SK-N-SH (cell line): ENCODE results near the gene USP22. TPM values are rescaled to one million over a fixed set of nuclear protein-coding genes. Genes with fewer than 3 reads are reported as not detected.

ENCODE experiments used
- CTCF ChIA-PET: fragments of 300-600, 350-600 bp; formaldehyde crosslinking; extraction: SDS; loops from one replicate; lab custom pipeline; 2021; lab: Yijun Ruan, JAX
- POLR2A ChIA-PET: fragments of 350-600 bp; sonication (Branson Sonifier 250); formaldehyde crosslinking; extraction: SDS; loops from one replicate; lab custom pipeline; 2020; ENCODE audit warnings: antibody characterized with exemption, inconsistent platforms; lab: Yijun Ruan, JAX
- DNase-seq: peaks from one replicate; pipeline ENCODE4 v3.0.0; 2012
- H2AFZ ChIP-seq: fragments of 200-600 bp; sonication (generic); 2 replicates; pipeline ENCODE4 v1.8.1; 2016; ENCODE audit warnings: antibody characterized with exemption, mild to moderate bottlenecking, low read depth
- H3F3A ChIP-seq: fragments of 200-600 bp; sonication (generic); replicated peaks from 2 replicates; pipeline ENCODE3; 2016; ENCODE audit warnings: antibody characterized with exemption, mild to moderate bottlenecking; ENCODE audit not compliant: insufficient read depth
- H3K27ac ChIP-seq, 2 experiments: fragments of 200-500 bp in 1 of 2; fragments of 200-600 bp in 1 of 2; sonication (Bioruptor generic) in 1 of 2; sonication (generic), shearing (Covaris generic) in 1 of 2; 2 replicates each; pipeline versions ENCODE4 v1.5.1 to v1.6.1; 2014 to 2016; ENCODE audit warnings: low read depth in 2 of 2, inconsistent platforms in 1 of 2, low read length in 1 of 2, mild to moderate bottlenecking in 1 of 2, mixed read lengths in 1 of 2
- H3K27me3 ChIP-seq: fragments of 200-600 bp; sonication (generic), shearing (Covaris generic); 2 replicates; pipeline ENCODE4 v1.6.1; 2016; ENCODE audit warnings: mixed run types; ENCODE audit not compliant: insufficient read depth
- H3K36me3 ChIP-seq, 2 experiments: fragments of 200-500 bp in 1 of 2; fragments of 200-600 bp in 1 of 2; sonication (Bioruptor generic) in 1 of 2; sonication (generic) in 1 of 2; replicated peaks in 1 of 2; 2 replicates each; pipeline versions ENCODE3 to v1.5.1; 2014 to 2016; ENCODE audit warnings: low read length in 1 of 2, mild to moderate bottlenecking in 1 of 2; ENCODE audit not compliant: insufficient read depth in 2 of 2, control insufficient read depth in 1 of 2
- H3K4me1 ChIP-seq, 2 experiments: fragments of 200-500 bp in 1 of 2; fragments of 200-600 bp in 1 of 2; sonication (Bioruptor generic) in 1 of 2; sonication (generic), shearing (Covaris generic) in 1 of 2; 2 replicates each; pipeline versions ENCODE4 v1.5.1 to v1.6.1; 2014 to 2016; ENCODE audit warnings: low read depth in 1 of 2, low read length in 1 of 2, mixed run types in 1 of 2; ENCODE audit not compliant: insufficient read depth in 2 of 2, control insufficient read depth in 1 of 2
- H3K4me2 ChIP-seq: fragments of 200-600 bp; sonication (generic), shearing (Covaris generic); 2 replicates; pipeline ENCODE4 v1.6.1; 2017; ENCODE audit warnings: mixed run types
- H3K4me3 ChIP-seq, 2 experiments: fragments of 200-500 bp in 1 of 2; fragments of 200-600 bp in 1 of 2; sonication (Bioruptor generic) in 1 of 2; sonication (generic), shearing (Covaris generic) in 1 of 2; 2 replicates each; pipeline versions ENCODE4 v1.5.1 to v1.8.1; 2014 to 2016; ENCODE audit warnings: low read depth in 2 of 2, inconsistent platforms in 1 of 2, low read length in 1 of 2, mild to moderate bottlenecking in 1 of 2, mixed read lengths in 1 of 2, moderate library complexity in 1 of 2
- H3K79me2 ChIP-seq: fragments of 200-600 bp; sonication (generic); 2 replicates; pipeline ENCODE4 v1.8.1; 2017; ENCODE audit warnings: mild to moderate bottlenecking; ENCODE audit not compliant: insufficient read depth
- H3K9ac ChIP-seq: fragments of 200-600 bp; sonication (generic); 2 replicates; pipeline ENCODE4 v1.6.1; 2017; ENCODE audit warnings: mixed run types
- H3K9me2 ChIP-seq: fragments of 200-600 bp; sonication (generic); 2 replicates; pipeline ENCODE4 v1.6.1; 2017; ENCODE audit warnings: mixed run types
- H3K9me3 ChIP-seq: fragments of 200-600 bp; sonication (generic); 2 replicates; pipeline ENCODE4 v1.6.1; 2017; ENCODE audit warnings: mixed run types, mild to moderate bottlenecking, moderate library complexity
- H4K20me1 ChIP-seq: fragments of 200-600 bp; sonication (generic); 2 replicates; pipeline ENCODE4 v1.6.1; 2017; ENCODE audit warnings: mild to moderate bottlenecking, mixed run types; ENCODE audit not compliant: insufficient read depth
- CHD2 ChIP-seq: fragments of 150-350 bp; IDR thresholded peaks from 2 replicates; pipeline ENCODE4 v1.6.1; 2018; ENCODE audit warnings: low read length; ENCODE audit not compliant: partially characterized antibody
- EZH2phosphoT487 ChIP-seq: fragments of 200-600 bp; sonication (generic); IDR thresholded peaks from 2 replicates; pipeline ENCODE4 v1.6.1; 2017; ENCODE audit warnings: low read depth, mixed run types, mild to moderate bottlenecking, antibody characterized with exemption, moderate library complexity, borderline replicate concordance
- GATA2 ChIP-seq: sonication (generic); formaldehyde crosslinking; IDR thresholded peaks from 2 replicates; pipeline ENCODE4 v1.5.0; 2020; ENCODE audit warnings: mild to moderate bottlenecking, missing genetic modification reagents
- IRF3 ChIP-seq: fragments of 150-350 bp; IDR thresholded peaks from 2 replicates; pipeline ENCODE4 v1.6.1; 2016; ENCODE audit warnings: mild to moderate bottlenecking, low read depth, low read length
- MAX ChIP-seq: IDR thresholded peaks from 2 replicates; pipeline ENCODE4 v1.4.0; 2012; ENCODE audit warnings: low read depth
- POLR2AphosphoS5 ChIP-seq: IDR thresholded peaks from 2 replicates; pipeline ENCODE4 v1.6.1; 2012; ENCODE audit warnings: low read depth, low read length
- RFX5 ChIP-seq: IDR thresholded peaks from 2 replicates; pipeline ENCODE4 v1.6.1; 2012; ENCODE audit warnings: mild to moderate bottlenecking, improper control_type of control experiment, low read length
- SIN3A ChIP-seq: IDR thresholded peaks from 2 replicates; pipeline ENCODE4 v1.6.1; 2012; ENCODE audit warnings: low read depth, mild to moderate bottlenecking, low read length, moderate library complexity, borderline replicate concordance
- SMC3 ChIP-seq: IDR thresholded peaks from 2 replicates; pipeline ENCODE4 v1.6.1; 2012; ENCODE audit warnings: low read depth, low read length, improper control_type of control experiment
- TAF1 ChIP-seq: IDR thresholded peaks from 2 replicates; pipeline ENCODE4 v1.6.1; 2012; ENCODE audit warnings: low read depth, mild to moderate bottlenecking, low read length, moderate library complexity, borderline replicate concordance
- TEAD4 ChIP-seq: IDR thresholded peaks from 2 replicates; pipeline ENCODE4 v1.4.0; 2012; ENCODE audit warnings: mild to moderate bottlenecking, borderline replicate concordance; ENCODE audit not compliant: insufficient read depth
- ZBTB33 ChIP-seq: IDR thresholded peaks from 2 replicates; pipeline ENCODE4 v1.4.0; 2012; ENCODE audit warnings: low read depth, borderline replicate concordance
- WGBS: methylation state at CpG from one replicate; pipeline ENCODE4 v1.1.6; 2017; ENCODE audit warnings: low lambda C conversion rate; 5-methylcytosine and 5-hydroxymethylcytosine counted together
- polyA plus RNA-seq, 3 experiments: library from polyadenylated mRNA; depleted of rRNA; stranded (reverse); fragments of >200 nt; gene quantifications; 2 replicates each; pipeline ENCODE4 v1.2.3, GENCODE V29; 2012

The USP22 gene
- polyA plus RNA-seq, 1 of the 3 experiments (the other 2 are of a cell fraction) = 142 TPM

DNA sequence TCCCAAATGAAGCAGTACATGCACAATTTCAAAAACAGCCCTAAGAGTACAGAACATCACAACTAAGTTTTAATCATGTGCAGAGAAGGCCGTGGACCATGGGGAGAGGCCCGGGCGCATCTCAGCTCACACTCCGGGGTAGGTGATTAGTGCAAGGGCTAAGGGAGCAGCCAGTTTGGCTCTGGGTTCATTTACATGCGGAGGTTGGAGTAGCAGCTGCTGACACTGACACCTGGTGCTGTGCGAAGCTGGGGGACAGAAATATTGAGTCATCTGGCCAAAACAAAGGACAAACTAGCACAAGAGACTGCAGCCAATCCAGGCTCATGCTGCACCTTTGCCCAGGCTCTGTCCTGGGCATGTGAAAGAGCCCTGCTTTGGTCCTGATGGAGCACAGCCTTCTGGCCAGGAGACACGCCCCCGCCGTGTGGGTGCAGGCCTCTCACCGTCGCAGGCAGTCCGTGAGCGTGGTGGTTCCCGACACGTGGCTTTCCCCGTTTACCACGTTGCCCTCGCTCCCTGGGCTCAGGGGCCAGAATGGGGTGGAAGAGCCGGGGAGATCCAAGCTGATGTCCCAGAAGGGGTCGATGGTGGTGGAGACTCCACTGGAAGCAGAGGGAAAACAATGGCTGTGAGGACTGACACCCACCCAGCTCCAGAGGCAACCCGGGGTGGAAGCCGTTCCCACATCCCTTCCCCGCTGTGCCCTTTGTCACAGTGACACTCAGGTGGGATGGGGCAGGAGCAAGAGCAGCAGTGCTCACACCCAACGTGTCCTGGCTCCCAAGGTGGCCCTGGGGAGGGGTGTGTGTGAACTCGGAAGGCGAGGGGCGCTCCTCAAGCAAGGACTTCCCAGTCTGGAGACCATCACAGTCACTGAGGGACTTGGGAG lies 31.9 kb downstream of the USP22 start:
- Histone ChIP-seq H3K4me3 (no peak overlapping the region), H2AFZ (no peak overlapping the region), H3K4me1 (peaks cover 0 to 2% of the 10 kb centered on the region in 2 experiments; a peak in 1 of 4 replicates), H3K9ac (no peak overlapping the region), H3K79me2 (peaks cover 100% of the 10 kb centered on the region), H3K4me2 (no peak overlapping the region), H4K20me1 (peaks cover 98% of the 10 kb centered on the region), H3K27ac (no peak overlapping the region), H3K9me3 (no peaks in the 10 kb centered on the region), H3K27me3 (no peaks in the 10 kb centered on the region), H3K9me2 (no peaks in the 10 kb centered on the region), H3K36me3 (peaks cover 88% of the 10 kb centered on the region in 2 experiments), H3F3A (peaks cover 15% of the 10 kb centered on the region)
- ChIA-PET POLR2A (interaction anchor here (1.2 kb wide), 1 partner anchor 18 kb away, joined by 3 read pairs; no protein-coding TSS in a partner anchor), CTCF (interaction anchor here (0.8 to 1.8 kb wide), 3 partner anchors 10 to 109 kb away, joined by 4 to 5 read pairs (median 4); no protein-coding TSS in a partner anchor)
- TF ChIP-seq CHD2 = no peak
- TF ChIP-seq SIN3A = no peak
- TF ChIP-seq MAX = no peak
- TF ChIP-seq SMC3 = no peak
- no peak for TF ChIP-seq IRF3
- TF ChIP-seq TEAD4 = no peak
- no peak for TF ChIP-seq RFX5
- no peak for TF ChIP-seq GATA2 (CRISPR knock-in tag)
- TF ChIP-seq ZBTB33 = no peak
- no peak for TF ChIP-seq TAF1
- no peak for TF ChIP-seq EZH2phosphoT487
- TF ChIP-seq POLR2AphosphoS5 = no peak
- 97% methylated on average over 14 of the region's 27 CpGs for WGBS
- DNase-seq = no peak
